Measurements from ENCODE around the gene PMFBP1.

The PMFBP1 gene

DNA sequence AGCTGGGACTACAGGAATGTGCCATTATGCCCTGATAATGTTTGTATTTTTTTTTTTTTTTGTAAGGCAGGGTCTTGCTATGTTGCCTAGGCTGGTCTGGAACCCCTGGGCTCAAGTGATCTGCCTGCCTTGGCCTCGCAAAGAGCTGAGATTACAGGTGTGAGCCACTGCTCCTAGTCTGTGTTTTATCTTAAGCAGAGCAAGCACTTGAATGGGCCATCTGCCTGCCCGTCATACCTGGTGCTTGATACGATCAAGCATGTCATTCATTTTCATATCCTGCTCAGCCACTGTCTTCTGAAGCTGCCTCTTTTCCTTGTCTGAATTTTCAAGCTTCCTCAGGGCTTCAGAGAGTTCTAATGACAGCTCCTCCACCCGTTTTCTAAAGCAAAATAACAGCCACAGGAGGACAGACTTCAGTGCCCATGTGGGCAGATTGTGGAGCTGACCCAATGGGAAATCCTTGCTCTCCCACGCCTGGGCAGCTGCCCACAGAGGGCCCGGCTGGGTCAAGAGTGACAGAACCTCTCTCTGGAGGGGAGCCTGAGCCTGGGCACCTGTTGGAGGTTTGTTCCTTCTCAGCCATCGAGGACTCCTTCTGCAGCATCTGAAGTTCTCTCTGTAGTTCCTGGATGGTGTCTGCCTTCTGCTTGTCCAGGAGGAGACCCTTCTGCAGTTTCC, 41.8 kb downstream of the PMFBP1 start:
- no peak for DNase-seq

DNA sequence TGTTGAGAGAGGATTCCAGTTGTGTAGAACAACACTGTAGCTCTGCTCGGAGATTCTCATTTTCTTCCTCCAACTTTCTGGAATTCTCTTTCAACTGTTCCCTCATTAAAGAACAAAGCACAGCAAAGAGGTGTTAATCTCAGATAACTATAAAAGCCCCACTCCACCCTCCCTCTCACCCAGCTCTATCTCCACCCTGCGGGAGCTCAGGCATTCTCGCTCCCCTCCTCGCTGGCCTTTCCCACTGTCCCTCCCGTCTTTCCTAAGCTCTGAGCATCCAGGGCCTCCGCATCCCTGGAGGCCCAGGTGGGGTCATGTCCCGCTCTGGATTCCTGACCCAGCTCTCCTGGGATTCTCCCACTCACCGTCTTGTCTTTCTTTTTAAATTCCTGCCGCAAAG, 43.3 kb downstream of the PMFBP1 start:
- DNase-seq, result no peak

DNA sequence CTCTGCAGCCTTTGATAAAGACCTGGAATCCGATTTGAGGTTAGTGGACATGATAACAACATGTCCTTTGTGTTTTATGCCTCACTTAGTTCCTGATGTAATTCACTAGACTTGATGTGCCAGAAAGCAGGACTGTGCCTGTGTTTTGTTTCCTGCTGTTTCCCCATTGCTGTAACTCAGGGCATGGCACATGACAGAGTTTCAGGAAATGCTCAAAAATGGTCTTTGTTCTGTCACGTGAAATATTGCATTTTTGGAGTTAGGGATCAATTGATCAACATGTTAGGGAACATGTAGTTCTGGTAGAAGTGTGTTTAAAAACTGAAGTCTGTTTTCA, 45.6 kb downstream of the PMFBP1 start:
- DNase-seq, result no peak

DNA sequence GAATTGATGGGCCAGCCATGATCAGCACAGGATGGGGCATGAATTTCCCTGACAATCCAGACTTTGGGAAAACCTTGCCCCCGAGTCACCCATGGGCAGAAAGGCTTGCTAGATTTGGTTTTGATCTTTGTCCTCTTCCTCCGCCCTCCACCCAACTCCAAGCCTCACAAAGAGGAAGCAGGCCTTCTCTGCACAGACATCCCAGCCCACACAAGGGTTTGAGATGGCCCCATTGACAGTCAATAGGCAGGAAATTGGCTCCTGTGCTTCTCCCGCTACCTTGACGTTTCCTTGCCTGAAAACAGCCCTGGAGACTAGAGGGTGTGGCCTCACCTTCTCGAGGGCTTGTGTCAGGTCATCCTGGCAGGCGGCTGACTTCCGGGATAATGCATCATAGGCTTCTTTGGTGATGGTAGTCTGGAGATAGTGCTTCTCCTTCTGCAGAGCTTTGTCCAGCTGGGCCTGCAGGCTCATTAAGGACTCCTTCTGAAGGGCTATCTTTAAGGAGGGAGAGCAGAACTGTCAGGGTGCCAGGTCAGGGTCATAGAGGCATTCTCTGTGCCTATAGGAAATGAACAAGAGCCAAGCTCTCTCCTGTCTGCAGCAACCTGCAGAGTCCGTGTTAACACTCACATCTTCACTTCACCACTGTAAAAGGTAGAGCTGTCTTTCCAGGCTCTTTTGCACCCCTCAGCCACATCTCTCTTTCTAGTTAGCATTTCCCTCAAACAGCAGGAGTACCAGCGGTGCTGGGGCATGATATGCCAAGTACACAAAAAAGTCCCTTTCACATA, 46.1 kb downstream of the PMFBP1 start:
- DNase-seq, result no peak

DNA sequence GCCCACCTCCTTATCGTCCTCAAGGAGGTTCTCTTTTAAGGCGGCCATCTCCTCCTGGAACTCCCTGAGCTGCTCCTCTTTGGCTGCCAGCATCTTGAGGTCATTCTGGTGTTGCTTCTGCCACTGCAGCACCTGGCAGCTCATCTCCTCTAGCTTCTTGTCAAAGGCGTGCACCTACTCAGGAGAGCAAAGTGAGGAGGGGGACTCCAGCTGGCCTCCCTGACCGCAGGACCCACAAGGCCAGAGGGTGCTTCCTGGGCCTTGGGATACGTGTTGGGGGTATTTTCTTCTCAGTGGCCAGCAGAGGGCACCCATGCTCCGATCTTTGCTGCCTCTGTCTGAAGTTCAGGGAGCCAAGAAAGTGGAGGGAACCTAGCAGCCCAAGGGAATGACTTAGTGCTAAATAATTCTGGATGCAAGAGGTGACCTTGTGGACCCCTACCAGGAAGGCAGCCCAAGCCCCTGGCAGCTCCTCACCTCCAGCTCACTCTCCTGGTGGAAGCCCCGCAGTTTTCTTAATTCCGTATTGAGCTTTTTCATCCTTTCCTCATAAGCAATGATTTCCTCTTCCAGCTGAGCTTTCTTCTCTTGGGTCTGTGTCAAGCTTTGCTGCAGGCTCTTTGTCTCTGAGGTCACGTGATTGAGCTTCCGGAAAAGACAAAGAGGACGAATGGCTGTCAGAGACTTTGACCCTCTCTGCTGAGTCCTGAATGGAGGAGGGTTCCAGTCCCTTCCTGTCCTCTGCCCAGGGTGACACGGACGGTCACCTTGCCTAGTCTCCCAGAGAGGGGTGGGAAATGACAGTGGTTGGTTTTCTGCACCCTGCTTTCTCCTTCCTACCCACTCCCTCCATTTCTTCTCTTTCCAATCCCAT, 47.0 kb downstream of the PMFBP1 start:
- DNase-seq, result peak; percentile 56

DNA sequence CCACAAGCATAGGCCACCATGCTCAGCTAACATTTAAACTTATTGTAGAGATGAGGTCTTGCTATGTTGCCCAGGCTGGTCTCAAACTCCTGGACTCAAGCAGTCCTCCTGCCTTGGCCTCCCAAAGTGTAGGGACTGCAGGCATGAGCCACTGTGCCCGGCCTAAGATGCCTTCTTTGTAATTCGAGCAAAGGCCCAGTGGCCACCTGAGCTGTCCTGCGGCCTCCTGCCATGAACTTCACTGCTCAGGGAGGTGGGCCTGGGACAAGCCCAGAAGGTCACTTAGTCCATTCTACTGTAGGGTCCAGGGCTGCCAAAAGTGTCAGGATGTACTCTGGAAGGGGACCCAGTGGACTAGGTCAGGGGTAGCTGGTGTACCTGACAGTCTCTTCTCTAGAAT, 47.8 kb downstream of the PMFBP1 start:
- DNase-seq, result no peak

DNA sequence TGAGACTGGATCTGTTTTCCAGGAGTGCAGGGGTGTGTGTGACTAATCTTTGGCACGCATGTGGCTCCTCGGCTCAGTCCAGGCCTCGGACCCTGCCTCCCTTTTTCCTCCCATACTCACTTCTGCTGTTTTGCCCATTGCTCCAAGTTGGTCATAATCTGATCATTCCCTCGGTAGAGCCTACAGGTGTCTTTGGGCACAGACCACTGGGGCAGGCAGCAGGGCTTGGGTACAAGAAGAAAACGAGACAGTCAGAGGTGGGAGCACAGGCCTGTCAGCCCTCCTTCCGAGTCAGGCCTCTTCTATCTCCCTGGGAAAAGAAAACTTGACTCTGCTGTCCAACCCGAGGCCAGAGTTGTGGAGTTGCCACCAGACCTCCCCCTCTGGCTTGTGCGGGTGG, 48.5 kb downstream of the PMFBP1 start:
- no peak for DNase-seq

DNA sequence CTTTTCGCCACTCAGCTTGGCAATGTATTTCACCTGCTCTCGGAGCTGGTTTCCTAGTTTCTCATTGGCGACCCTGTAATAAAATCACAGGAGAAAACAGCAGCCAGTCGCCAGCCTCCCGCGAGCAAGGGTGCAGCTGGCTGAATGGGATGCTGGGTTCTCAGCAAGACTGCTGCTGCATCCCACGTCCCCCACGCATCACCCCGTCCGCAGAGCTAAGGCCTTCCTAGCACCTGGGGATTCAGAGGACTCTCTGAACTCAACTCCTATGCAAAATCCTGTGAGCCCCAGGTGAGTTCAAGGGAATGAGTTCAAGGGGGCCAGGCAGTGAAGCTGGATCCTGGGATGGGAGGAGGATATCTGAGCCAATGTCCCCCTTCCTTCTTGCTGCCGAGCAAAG, 49.0 kb downstream of the PMFBP1 start:
- DNase-seq, result no peak

DNA sequence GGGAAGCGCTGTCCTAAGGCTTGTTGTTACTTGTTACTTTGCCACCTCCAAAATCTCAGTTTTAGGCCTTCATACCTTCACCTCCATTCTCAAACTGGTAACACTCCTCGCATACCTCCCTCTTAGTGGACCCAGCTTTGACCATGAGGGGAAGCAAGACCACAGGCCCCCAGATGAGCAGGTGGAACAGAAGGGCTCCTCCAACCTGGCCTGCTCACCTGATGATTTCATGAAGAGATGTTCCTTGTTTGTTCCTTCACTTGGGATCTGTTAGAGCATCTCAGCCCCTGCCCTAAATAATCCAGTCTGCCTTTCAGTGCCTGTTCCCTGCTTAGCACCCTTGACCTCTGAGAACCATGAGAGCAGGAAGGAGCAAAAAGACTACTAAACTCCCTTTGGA, 49.6 kb downstream of the PMFBP1 start:
- DNase-seq, result no peak

DNA sequence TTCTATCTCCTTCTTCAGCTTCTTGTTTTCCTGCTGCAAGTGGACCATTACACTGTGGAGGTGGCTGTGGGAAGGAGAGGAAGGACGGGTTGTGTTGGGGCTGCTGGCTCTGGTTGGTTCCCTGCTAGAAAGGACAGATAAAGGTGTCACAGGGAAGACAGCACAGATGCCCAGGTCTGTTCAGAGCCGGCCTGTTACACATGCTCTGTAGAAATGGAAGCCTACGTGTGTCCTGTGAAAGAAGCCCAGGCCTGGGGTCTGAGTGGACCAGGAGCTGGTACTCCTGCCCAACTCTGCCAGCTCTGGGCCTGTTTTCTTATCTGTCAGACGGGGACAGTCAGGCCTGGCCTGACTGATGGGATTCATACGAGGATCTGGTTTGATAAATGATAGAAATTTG, 51.9 kb downstream of the PMFBP1 start:
- DNase-seq, result no peak

DNA sequence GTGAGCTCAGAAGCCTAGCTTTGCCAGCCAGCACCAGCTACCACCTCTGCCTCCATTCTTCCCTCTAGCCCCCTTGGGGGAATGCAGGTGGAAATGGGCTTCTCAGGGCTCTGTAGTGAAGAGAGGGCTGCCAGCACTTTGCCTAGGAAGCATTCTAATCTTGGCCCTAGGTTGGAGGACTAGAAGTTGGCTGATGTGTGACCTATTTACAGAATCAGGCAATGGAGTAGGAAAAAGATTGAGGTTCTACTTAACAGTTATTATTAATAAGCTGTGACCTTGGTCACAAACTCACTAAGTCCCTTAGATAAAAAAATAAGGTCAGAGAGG, 58.4 kb downstream of the PMFBP1 start:
- no peak for DNase-seq

DNA sequence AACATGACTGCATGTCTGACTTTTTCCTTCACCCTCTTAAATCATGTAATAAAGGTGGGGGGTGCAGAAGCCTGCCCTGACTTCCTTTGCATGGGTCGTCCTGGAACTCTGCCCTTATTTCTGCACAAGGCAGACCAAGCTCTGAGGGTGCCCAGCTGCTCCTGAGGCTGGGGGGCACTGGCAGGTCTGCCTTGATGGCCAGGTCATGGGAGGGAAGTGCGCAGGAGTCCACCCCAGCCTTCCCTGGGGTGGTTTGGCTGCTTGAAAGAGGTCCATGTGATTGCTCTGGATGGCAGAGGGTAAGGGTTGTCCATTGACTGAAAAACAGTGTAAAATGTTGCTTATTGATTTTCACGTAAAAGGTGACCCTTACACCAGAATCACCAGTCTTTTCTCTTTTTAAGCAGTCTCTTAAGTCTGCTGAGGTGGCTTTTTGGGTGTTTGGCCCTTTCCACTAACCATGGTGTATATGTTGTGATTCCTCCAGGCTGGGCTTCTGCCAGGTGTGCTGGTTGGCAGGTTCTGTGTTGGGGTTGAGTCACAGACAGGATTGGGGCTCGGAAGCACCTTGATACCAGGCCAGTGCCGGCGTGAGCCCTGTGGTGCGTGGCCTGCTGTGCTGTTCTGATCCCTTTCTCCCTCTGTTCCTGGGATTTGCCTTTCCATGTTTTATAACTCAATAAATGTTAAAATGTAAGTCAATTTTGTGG, 58.9 kb downstream of the PMFBP1 start:
- no peak for DNase-seq

DNA sequence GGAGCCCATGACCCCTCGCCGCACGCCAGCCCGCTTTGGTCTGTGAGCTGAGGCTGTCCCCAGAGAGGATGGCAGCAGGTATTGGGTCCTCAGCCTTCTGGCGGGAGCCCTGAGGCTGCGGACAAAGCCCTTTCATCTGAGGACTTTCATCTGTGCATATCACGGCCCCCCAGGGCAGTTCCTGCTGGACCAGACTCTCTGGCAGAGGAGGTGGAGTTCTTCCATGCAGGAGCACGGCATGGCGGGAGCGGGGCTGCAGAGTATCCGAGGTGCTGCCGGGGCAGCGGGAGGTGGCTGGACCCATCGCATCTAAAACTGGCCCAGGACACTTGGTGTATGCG, 59.5 kb downstream of the PMFBP1 start:
- no peak for DNase-seq

DNA sequence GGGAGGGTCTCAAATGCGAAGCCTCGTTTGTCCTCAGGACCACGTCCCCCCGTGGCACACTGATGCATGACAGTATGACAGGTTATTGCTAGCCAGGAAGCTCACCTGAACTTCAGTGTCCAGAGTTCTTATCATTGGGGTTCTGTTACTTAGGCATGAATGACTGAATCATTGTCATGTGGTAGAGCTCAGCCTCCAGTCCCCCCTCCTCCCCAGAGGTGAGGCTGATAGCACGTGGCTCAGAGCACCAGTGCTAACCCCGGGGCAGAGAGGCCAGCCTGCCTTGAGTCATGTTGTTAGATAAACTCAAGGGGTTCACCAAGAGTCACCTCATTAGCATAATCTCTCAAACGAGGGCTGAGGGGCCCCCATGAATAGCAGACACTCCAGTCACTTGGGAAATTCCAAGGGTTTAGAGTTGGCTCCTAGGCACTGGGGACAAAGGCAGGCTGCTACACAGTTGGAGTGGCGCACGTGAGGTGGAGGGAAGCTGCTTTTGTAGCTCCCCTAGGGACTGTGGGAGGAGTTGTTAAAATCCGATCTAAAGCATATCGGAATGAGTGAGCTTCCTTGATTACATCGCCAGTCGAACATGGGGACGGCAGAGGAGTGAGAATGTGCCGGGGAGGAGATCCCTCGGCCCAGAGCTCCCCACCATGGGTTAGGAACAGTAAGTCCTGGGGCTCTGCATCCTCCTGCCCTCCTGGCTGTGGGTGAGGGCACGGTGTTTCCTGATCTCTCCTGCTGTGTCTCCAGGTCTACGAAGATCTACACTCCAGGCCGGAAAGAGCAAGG, 60.1 kb downstream of the PMFBP1 start:
- no peak for DNase-seq

DNA sequence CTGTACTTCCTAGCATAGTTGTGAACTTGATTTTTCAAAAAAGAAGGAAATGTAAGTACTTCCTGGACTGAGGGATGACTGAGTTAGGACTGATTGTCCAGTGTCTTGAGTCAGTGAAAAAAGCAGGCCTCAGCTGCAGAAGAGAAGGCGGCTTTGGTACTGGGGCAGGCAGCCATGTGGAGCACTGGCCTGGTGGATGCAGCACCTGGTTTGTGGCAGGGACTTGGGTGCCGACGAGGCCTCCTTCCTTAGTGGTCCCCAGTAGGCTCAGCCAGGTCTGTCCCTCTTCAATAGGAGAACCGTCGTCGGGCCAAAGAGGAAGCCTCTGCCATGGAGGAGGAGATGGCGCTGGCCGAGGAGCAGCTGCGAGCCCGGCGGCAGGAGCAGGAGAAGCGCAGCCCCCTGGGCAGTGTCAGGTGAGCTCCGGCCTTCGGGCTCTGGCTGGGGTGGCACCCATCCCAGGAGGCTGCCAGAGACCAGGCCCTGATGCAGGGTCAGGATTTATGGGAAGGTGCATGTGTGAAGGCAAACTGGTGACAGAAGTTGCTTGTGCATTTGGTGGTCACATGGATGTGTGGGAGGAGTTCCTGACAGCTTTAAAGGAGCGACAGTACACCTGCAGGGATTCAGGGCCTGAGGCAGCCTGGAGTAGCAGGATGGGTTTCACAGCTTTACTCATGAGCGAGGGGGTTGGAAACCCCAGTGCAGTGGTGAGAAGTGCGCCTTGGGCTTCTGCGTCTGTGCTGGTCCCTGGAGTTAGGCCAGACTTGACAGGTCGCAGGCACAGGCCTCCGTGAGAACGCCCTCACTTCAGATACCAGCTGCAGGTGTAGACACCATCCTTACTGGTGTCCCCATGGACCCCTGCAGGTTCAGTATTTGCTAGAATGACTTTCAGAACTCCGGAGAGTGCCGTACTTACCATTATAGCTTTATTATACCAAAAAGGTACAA, 61.0 kb downstream of the PMFBP1 start:
- no peak for DNase-seq

DNA sequence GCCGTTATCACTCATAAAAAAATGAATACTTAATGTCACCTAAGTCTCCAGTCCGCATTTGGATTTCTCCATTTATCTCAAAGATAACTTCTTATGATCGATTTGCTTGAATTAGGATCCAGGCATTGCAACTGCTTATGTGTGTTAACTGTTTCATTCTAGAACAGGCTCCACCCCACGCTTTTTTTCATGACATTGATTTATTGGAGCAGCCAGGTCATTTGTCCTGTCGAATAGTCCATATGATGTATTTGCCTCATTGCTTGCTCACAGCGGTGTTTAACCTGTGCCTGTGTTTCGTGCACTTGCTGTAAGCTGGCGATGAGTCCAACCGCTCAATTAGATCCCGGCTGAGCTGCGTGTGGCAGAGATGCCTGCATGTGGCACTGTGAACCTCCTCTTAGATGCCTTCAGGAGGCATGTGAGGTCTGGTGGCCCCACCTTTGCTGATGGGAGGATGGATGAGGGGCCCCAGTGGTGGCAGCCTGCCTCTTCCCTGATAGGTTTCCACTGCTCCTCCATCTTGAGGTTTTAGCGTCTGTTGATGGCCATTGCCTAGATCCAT, 61.9 kb downstream of the PMFBP1 start:
- no peak for DNase-seq

DNA sequence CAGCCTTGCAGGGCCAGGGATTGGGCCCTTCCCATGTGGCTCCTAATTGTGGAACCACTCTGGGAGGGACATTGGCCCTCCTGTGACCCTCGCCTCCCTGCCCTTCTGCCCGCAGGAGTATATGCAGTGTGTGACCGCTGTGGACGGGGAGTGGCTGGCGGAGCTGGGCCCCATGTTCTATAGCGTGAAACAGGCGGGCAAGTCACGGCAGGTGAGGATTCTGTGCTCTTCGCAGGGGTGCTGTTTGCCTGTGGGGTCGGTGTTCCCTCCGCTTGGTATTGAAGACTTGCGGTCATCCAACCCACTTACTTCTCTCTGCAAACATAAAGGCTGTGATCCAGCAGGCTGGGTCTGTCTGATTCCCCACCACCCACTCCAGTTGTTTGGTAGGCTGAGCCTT, 62.7 kb downstream of the PMFBP1 start:
- no peak for DNase-seq

DNA sequence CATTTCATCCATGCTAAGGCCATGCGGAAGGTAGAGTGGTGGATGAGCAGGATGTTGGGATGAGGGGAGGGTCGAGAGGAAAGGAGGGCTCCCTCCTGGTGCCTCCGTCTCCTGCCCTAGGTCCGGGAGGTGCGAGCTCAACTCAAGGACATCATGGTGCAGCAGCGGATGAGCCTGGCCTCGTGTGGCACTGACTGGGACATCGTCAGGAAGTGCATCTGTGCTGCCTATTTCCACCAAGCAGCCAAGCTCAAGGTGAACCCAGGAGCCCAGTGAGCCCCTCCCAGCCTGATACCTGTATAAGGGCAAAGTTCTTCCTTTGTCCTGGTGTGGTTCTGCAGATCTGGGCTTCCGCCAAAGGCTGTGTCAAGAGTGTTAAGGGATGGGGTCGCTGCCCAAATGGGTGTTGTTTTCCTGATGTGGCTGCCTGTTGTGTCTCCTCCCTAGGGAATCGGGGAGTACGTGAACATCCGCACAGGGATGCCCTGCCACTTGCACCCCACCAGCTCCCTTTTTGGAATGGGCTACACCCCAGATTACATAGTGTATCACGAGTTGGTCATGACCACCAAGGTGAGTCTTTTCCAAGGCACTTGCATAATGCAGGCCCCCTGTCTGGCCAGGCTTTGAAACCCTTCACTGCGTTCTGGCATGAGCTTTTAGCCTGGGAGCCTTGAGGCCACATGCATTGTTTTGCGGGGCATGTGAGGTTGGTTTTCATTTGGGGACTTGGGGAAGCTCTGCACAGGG, 63.4 kb downstream of the PMFBP1 start:
- no peak for DNase-seq

DNA sequence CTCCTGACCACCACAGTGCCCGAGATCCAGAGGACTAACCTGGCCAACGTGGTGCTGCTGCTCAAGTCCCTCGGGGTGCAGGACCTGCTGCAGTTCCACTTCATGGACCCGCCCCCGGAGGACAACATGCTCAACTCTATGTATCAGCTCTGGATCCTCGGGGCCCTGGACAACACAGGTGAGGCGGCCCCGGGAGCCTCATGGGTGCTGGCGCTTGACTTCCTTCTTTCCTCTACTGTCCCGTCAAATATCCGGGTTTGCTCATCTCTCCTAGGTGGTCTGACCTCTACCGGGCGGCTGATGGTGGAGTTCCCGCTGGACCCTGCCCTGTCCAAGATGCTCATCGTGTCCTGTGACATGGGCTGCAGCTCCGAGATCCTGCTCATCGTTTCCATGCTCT, 64.6 kb downstream of the PMFBP1 start:
- DNase-seq, result no peak

DNA sequence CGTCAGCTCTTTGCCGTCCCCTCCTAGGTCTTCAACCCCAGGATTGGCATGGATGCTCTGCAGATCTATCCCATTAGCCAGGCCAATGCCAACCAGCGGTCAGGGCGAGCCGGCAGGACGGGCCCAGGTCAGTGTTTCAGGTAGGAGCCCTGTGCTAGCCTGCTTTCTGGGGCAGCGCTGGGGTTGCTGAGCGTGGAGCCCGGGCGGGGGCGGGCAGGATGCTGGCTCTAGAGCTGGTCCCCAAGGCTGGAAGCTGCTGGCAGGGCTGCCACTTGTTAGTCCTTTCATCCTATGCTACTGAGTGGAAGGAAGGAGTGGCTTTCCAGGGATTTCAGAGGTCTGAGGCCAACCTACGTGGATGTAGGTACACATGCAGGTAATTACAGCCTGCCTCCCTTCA, 66.0 kb downstream of the PMFBP1 start:
- no peak for DNase-seq
